Activated CD4-positive, CD25-positive, alpha-beta regulatory T cell (primary cell): ENCODE results near the gene ZFYVE26.
"Not testable (repeated sequence)": the region's sequence is repeated elsewhere in the genome, so short reads cannot be mapped to it uniquely, and the experiment has no call there.

ENCODE experiments used
- DNase-seq, 4 experiments: peaks; one replicate each; lab custom pipeline; 2025; lab: John Stamatoyannopoulos, UW

Gene ZFYVE26

GRCh38 chr14:67816326-67817002 lies at the start of gene ZFYVE26:
TSS of gene ZFYVE26 (minus strand) at chr14:67816590. CDS start at chr14:67815963, 627 bp downstream.
- peak; percentile 67 to 78 (median 76) for DNase-seq

- DNase-seq: no peak
These were observed 46.8 kb upstream of the ZFYVE26 start for GRCh38 chr14:67863223-67863622.

- no peak for DNase-seq
These were observed 42.9 kb upstream of the ZFYVE26 start for GRCh38 chr14:67859169-67859749.

GRCh38 chr14:67857778-67858350 lies 41.5 kb upstream of the ZFYVE26 start:
- DNase-seq: no peak

GRCh38 chr14:67856827-67857226 lies 40.4 kb upstream of the ZFYVE26 start:
- DNase-seq: no peak

- DNase-seq: no peak
These were observed 37.3 kb upstream of the ZFYVE26 start for GRCh38 chr14:67853715-67854114.

- DNase-seq: no peak
These were observed 36.7 kb upstream of the ZFYVE26 start for GRCh38 chr14:67852926-67853604.

- DNase-seq: no peak
These were observed 35.5 kb upstream of the ZFYVE26 start for GRCh38 chr14:67851785-67852410.

- DNase-seq: no peak
These were observed 33.9 kb upstream of the ZFYVE26 start for GRCh38 chr14:67850066-67850830.

- DNase-seq: no peak
These were observed 29.7 kb upstream of the ZFYVE26 start for GRCh38 chr14:67846029-67846610.

GRCh38 chr14:67837011-67837624 lies 20.7 kb upstream of the ZFYVE26 start:
- peak in 2 of 4 experiments; percentile 21 to 38 for DNase-seq

- DNase-seq: no peak
These were observed 19.2 kb upstream of the ZFYVE26 start for GRCh38 chr14:67835596-67835995.

GRCh38 chr14:67833403-67833802 lies 17.0 kb upstream of the ZFYVE26 start:
- no peak for DNase-seq

- no peak for DNase-seq
These were observed 14.7 kb upstream of the ZFYVE26 start for GRCh38 chr14:67831113-67831512.

- no peak for DNase-seq
These were observed 4.7 kb upstream of the ZFYVE26 start for GRCh38 chr14:67821121-67821520.

GRCh38 chr14:67820428-67820971 lies 4.1 kb upstream of the ZFYVE26 start:
- no peak for DNase-seq

- DNase-seq: peak; percentile 62 to 76 (median 66)
These were observed 3.4 kb upstream of the ZFYVE26 start, which contains the start of gene RAD51B for GRCh38 chr14:67819563-67820421. TSS of gene RAD51B (plus strand) at chr14:67819779.

GRCh38 chr14:67818476-67818875 lies 2.1 kb upstream of the ZFYVE26 start:
- DNase-seq: not testable (repeated sequence)

GRCh38 chr14:67817750-67818438 lies 1.5 kb upstream of the ZFYVE26 start:
- DNase-seq: no peak
